OCI-LY1 (cell line): ENCODE measurements around the gene FBXW7.

Source experiments
- EZH2 ChIP-seq: fragments of 200-600 bp; sonication (generic), shearing (Covaris generic); IDR thresholded peaks from 2 replicates; pipeline ENCODE4 v1.8.0; 2017; ENCODE audit warnings: borderline replicate concordance, mixed run types, mild to moderate bottlenecking, antibody characterized with exemption, low read length, moderate library complexity, mixed read lengths
- TF ChIP-seq, protein P1 (sequence below): fragments of 200-600 bp; sonication (generic), shearing (Covaris generic); IDR thresholded peaks from 2 replicates; pipeline ENCODE4 v1.5.1; 2017; ENCODE audit warnings: mild to moderate bottlenecking, antibody characterized with exemption, low read length, moderate library complexity, mixed read lengths

GRCh38 chr4:152512483-152512882, 23.4 kb downstream of the FBXW7 start:
- TF ChIP-seq, protein P1, sequence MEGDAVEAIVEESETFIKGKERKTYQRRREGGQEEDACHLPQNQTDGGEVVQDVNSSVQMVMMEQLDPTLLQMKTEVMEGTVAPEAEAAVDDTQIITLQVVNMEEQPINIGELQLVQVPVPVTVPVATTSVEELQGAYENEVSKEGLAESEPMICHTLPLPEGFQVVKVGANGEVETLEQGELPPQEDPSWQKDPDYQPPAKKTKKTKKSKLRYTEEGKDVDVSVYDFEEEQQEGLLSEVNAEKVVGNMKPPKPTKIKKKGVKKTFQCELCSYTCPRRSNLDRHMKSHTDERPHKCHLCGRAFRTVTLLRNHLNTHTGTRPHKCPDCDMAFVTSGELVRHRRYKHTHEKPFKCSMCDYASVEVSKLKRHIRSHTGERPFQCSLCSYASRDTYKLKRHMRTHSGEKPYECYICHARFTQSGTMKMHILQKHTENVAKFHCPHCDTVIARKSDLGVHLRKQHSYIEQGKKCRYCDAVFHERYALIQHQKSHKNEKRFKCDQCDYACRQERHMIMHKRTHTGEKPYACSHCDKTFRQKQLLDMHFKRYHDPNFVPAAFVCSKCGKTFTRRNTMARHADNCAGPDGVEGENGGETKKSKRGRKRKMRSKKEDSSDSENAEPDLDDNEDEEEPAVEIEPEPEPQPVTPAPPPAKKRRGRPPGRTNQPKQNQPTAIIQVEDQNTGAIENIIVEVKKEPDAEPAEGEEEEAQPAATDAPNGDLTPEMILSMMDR, result no peak
- no peak for TF ChIP-seq EZH2
